Measurements from ENCODE around the gene ASAP2. TPM values are rescaled to one million over a fixed set of nuclear protein-coding genes. Genes with fewer than 3 reads are reported as not detected.

The ASAP2 gene
- total RNA-seq, 1 donor from 2014 or later = 10.0 TPM

GRCh38 chr2:9189901-9190300 lies 16.7 kb upstream of the ASAP2 start:
- no peaks in the 10 kb centered on the region for H3K9me3 ChIP-seq (replicated peaks)
- no peak overlapping the region for H3K4me3 ChIP-seq
- peaks cover 29% of the 10 kb centered on the region for H3K4me1 ChIP-seq
- no peak for DNase-seq
- peak overlapping the region; percentile 80 for H3K27ac ChIP-seq (replicated peaks)
- no peak for TF ChIP-seq CTCF (IDR thresholded peaks at IDR 0.05; ENCODE audit: borderline replicate concordance)
- H3K27me3 ChIP-seq (ENCODE audit: low read depth) = no peaks in the 10 kb centered on the region
- intact Hi-C loops (cut with micrococcal nuclease) = no loop called here
- H3K36me3 ChIP-seq = no peaks in the 10 kb centered on the region

GRCh38 chr2:9191041-9191481 lies 15.6 kb upstream of the ASAP2 start:
- H3K27me3 ChIP-seq (ENCODE audit: low read depth) = no peaks in the 10 kb centered on the region
- H3K36me3 ChIP-seq = no peaks in the 10 kb centered on the region
- peak overlapping the region; percentile 80 for H3K27ac ChIP-seq (replicated peaks)
- TF ChIP-seq CTCF (IDR thresholded peaks at IDR 0.05; ENCODE audit: borderline replicate concordance) = no peak
- intact Hi-C loops (cut with micrococcal nuclease) = no loop called here
- H3K4me1 ChIP-seq = peaks cover 29% of the 10 kb centered on the region
- peak; percentile 79 for DNase-seq
- no peaks in the 10 kb centered on the region for H3K9me3 ChIP-seq (replicated peaks)
- no peak overlapping the region for H3K4me3 ChIP-seq

GRCh38 chr2:9192712-9193111 lies 13.9 kb upstream of the ASAP2 start:
- no peak for DNase-seq
- Histone ChIP-seq H3K9me3 (replicated peaks) (no peaks in the 10 kb centered on the region), H3K27ac (replicated peaks) (peak overlapping the region; percentile 80), H3K4me3 (no peak overlapping the region), H3K27me3 (ENCODE audit: low read depth) (no peaks in the 10 kb centered on the region), H3K4me1 (peaks cover 24% of the 10 kb centered on the region), H3K36me3 (no peaks in the 10 kb centered on the region)
- TF ChIP-seq CTCF (IDR thresholded peaks at IDR 0.05; ENCODE audit: borderline replicate concordance) = no peak
- intact Hi-C loops (cut with micrococcal nuclease) = no loop called here

GRCh38 chr2:9194352-9194751 lies 12.3 kb upstream of the ASAP2 start:
- Histone ChIP-seq H3K27me3 (ENCODE audit: low read depth) (no peaks in the 10 kb centered on the region), H3K9me3 (replicated peaks) (no peaks in the 10 kb centered on the region), H3K4me1 (peaks cover 20% of the 10 kb centered on the region), H3K4me3 (no peak overlapping the region), H3K36me3 (no peaks in the 10 kb centered on the region), H3K27ac (replicated peaks) (no peak overlapping the region)
- no peak for TF ChIP-seq CTCF (IDR thresholded peaks at IDR 0.05; ENCODE audit: borderline replicate concordance)
- intact Hi-C loops (cut with micrococcal nuclease) = no loop called here
- DNase-seq = no peak

- no peak for TF ChIP-seq CTCF (IDR thresholded peaks at IDR 0.05; ENCODE audit: borderline replicate concordance)
- DNase-seq = no peak
- no peak overlapping the region for H3K27ac ChIP-seq (replicated peaks)
- H3K4me3 ChIP-seq = no peak overlapping the region
- H3K9me3 ChIP-seq (replicated peaks) = no peaks in the 10 kb centered on the region
- H3K4me1 ChIP-seq = peaks cover 7% of the 10 kb centered on the region
- no peaks in the 10 kb centered on the region for H3K27me3 ChIP-seq (ENCODE audit: low read depth)
- intact Hi-C loops (cut with micrococcal nuclease) = no loop called here
- H3K36me3 ChIP-seq = no peaks in the 10 kb centered on the region
These were observed 10.0 kb upstream of the ASAP2 start for GRCh38 chr2:9196637-9197036.

- Histone ChIP-seq H3K27ac (replicated peaks) (no peak overlapping the region), H3K9me3 (replicated peaks) (no peaks in the 10 kb centered on the region), H3K36me3 (no peaks in the 10 kb centered on the region), H3K4me1 (no peaks in the 10 kb centered on the region), H3K27me3 (ENCODE audit: low read depth) (no peaks in the 10 kb centered on the region), H3K4me3 (no peak overlapping the region)
- intact Hi-C loops (cut with micrococcal nuclease) = no loop called here
- TF ChIP-seq CTCF (IDR thresholded peaks at IDR 0.05; ENCODE audit: borderline replicate concordance) = no peak
- no peak for DNase-seq
These were observed 8.7 kb upstream of the ASAP2 start for GRCh38 chr2:9197916-9198315.
